Esophagus mucosa (tissue), 1 donor: Measurements from ENCODE around the gene FSTL3. TPM values are rescaled to one million over a fixed set of nuclear protein-coding genes. Genes with fewer than 3 reads are reported as not detected.
A peak's percentile ranks its signal among the peaks of the same experiment; 100 is the strongest.

ENCODE experiments used
- ATAC-seq: fragments of 200-7000 bp; cut with Tn5 transposase; one replicate; pipeline ENCODE4 v1.9.1; 2020
- total RNA-seq: library from RNA; stranded (reverse); gene quantifications from one replicate; pipeline ENCODE4 v1.2.4, GENCODE V29; 2023
- donor health status: DM: yes; HTN: yes; CAD: no.

The FSTL3 gene
- total RNA-seq, 1 donor from 2014 or later: 3.3 TPM

- no peak for ATAC-seq
Observed at GRCh38 chr19:645912-646778, 30.0 kb upstream of the FSTL3 start.

GRCh38 chr19:646779-647565, 29.2 kb upstream of the FSTL3 start:
- no peak for ATAC-seq

- ATAC-seq: no peak
Observed at GRCh38 chr19:647566-648284, 28.5 kb upstream of the FSTL3 start.

- ATAC-seq: no peak
Observed at GRCh38 chr19:648305-648704, 27.9 kb upstream of the FSTL3 start.

- no peak for ATAC-seq
Observed at GRCh38 chr19:648904-649801, 27.0 kb upstream of the FSTL3 start.

- ATAC-seq: no peak
Observed at GRCh38 chr19:650121-650520, 26.1 kb upstream of the FSTL3 start.

- ATAC-seq: no peak
Observed at GRCh38 chr19:651114-651818, 24.9 kb upstream of the FSTL3 start.

- no peak for ATAC-seq
Observed at GRCh38 chr19:651991-652390, 24.2 kb upstream of the FSTL3 start.

- ATAC-seq: no peak
Observed at GRCh38 chr19:652467-653389, 23.5 kb upstream of the FSTL3 start.

- no peak for ATAC-seq
Observed at GRCh38 chr19:653425-653824, 22.8 kb upstream of the FSTL3 start.

- no peak for ATAC-seq
Observed at GRCh38 chr19:655691-656090, 20.5 kb upstream of the FSTL3 start.

GRCh38 chr19:656751-657559, 19.2 kb upstream of the FSTL3 start:
- ATAC-seq: no peak

- ATAC-seq: no peak
Observed at GRCh38 chr19:657611-658010, 18.6 kb upstream of the FSTL3 start.

- ATAC-seq: peak; percentile 35
Observed at GRCh38 chr19:658059-658839, 17.9 kb upstream of the FSTL3 start.

GRCh38 chr19:658916-659839, 17.0 kb upstream of the FSTL3 start:
- peak; percentile 74 for ATAC-seq

- ATAC-seq: no peak
Observed at GRCh38 chr19:660793-661426, 15.3 kb upstream of the FSTL3 start.
